Vagina (tissue), 2 donors: ENCODE data around the gene ZNF804A.

Experiments
- POLR2A ChIP-seq, 2 donors: fragments of 450-650 bp; IDR thresholded peaks; one replicate each; pipeline ENCODE4 v1.6.1; 2017; ENCODE audit warnings: antibody characterized with exemption in 2 of 2, mild to moderate bottlenecking in 2 of 2, moderate library complexity in 2 of 2
- POLR2AphosphoS5 ChIP-seq, 2 donors: sonication (generic); formaldehyde crosslinking; IDR thresholded peaks; one replicate each; pipeline ENCODE4 v1.9.0; 2017; ENCODE audit warnings: antibody characterized with exemption in 2 of 2, mild to moderate bottlenecking in 2 of 2, low read depth in 1 of 2; ENCODE audit not compliant: insufficient read depth in 1 of 2

DNA sequence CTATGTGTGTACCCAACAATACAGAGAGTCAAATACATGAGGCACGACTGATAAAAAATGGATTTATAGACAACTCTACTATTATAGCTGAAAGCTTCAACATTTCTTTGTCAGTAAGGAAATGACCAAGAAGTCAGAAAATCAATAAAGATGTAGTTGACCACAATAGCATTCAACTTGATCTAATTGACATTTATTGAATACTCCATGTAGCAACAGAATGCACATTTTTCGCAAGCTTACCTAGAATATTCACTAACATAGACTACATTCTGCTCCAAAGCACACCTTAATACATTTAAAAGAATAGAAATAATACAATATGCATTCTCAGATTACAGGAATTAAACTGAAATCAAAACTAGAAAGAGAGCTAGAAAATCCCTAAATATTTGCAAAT is 49.2 kb upstream of the ZNF804A start:
- no peak for TF ChIP-seq POLR2AphosphoS5 (IDR thresholded peaks at IDR 0.05; ENCODE audit: insufficient read depth in 1 of 2, low read depth in 1 of 2)
- no peak for TF ChIP-seq POLR2A (IDR thresholded peaks at IDR 0.05)
